ENCODE measurements around the gene REG1B.

The REG1B gene

DNA sequence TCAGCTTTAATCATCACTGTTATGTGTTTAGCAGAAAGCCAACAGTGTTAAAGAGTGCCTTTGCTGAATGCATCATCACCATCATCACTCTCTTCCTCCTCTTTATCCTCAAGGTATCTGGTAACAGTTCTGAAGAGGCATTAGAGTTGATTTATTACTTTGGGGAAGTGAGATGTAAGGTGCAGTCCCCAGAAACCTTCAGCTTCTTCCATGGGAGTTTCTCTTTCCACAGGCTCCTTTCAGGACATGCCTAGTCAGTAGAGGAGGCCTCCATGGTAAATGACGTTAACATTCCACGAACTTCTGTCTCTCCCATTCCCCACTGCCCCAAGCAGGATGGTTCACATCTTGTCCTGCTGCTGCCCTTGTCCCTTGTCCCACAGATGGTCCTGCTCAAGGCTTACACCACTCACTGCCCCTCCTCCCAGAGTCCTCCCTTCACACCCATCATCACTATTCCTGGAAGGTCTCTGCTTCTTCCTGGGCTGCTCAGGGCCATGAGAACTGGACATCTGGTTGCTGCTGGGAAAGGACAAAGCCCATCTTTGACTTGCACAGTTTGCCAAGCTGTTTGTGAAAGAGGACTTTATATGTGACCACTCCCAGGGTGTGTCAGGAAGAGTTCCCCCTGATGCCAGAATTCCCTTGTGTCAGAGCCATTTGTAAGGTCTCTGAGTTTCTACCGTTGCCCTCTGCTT lies 27.2 kb upstream of the REG1B start:
- H4K20me1 ChIP-seq (ENCODE audit: insufficient read depth, low read length) = no peaks in the 10 kb centered on the region
- H3K36me3 ChIP-seq (ENCODE audit: insufficient read depth, low read length) = no peaks in the 10 kb centered on the region
- H2AFZ ChIP-seq (ENCODE audit: low read length) = no peak overlapping the region
- no peaks in the 10 kb centered on the region for H3K27me3 ChIP-seq (ENCODE audit: insufficient read depth, low read length)
- H3K4me3 ChIP-seq (ENCODE audit: low read depth, low read length, poor library complexity, severe bottlenecking) = no peak overlapping the region
- H3K9ac ChIP-seq (ENCODE audit: low read length) = no peak overlapping the region
- no peak overlapping the region for H3K27ac ChIP-seq (ENCODE audit: low read depth, low read length, poor library complexity, severe bottlenecking)
- no peak overlapping the region for H3K4me2 ChIP-seq (ENCODE audit: low read length)
- H3K9me2 ChIP-seq (ENCODE audit: low read depth, low read length) = no peaks in the 10 kb centered on the region
- TF ChIP-seq, protein P1, sequence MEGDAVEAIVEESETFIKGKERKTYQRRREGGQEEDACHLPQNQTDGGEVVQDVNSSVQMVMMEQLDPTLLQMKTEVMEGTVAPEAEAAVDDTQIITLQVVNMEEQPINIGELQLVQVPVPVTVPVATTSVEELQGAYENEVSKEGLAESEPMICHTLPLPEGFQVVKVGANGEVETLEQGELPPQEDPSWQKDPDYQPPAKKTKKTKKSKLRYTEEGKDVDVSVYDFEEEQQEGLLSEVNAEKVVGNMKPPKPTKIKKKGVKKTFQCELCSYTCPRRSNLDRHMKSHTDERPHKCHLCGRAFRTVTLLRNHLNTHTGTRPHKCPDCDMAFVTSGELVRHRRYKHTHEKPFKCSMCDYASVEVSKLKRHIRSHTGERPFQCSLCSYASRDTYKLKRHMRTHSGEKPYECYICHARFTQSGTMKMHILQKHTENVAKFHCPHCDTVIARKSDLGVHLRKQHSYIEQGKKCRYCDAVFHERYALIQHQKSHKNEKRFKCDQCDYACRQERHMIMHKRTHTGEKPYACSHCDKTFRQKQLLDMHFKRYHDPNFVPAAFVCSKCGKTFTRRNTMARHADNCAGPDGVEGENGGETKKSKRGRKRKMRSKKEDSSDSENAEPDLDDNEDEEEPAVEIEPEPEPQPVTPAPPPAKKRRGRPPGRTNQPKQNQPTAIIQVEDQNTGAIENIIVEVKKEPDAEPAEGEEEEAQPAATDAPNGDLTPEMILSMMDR (IDR thresholded peaks at IDR 0.05; ENCODE audit: low read length) = no peak
- no peak for TF ChIP-seq EZH2 (IDR thresholded peaks at IDR 0.05; ENCODE audit: borderline replicate concordance, low read length)
- no peaks in the 10 kb centered on the region for H3K4me1 ChIP-seq (ENCODE audit: insufficient read depth, low read length, severe bottlenecking)
- H3F3A ChIP-seq (ENCODE audit: insufficient read depth, low read length) = no peaks in the 10 kb centered on the region
- no peaks in the 10 kb centered on the region for H3K79me2 ChIP-seq (ENCODE audit: insufficient read depth, low read length)
- H3K9me3 ChIP-seq (ENCODE audit: low read length) = no peaks in the 10 kb centered on the region

DNA sequence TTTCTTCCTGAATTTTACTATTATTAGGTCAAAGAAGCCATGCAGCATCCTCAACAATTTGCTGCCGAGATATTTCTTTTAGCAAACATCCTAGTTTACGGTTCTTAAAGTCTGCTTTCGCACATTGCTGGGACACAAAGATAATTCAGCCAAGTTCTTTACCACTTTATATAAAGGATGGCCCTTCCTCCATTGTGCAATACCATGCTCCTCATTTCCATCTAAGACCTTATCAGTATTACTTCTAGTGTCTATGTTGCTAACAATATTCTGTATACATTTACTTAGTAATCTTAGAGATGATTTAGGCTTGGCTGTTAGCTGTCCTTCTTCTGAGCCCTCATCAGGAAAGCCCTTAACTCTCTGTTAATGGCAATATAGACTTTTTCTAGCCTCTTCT lies 24.5 kb upstream of the REG1B start:
- Histone ChIP-seq H3F3A (ENCODE audit: insufficient read depth, low read length) (no peaks in the 10 kb centered on the region), H3K4me2 (ENCODE audit: low read length) (no peak overlapping the region), H2AFZ (ENCODE audit: low read length) (no peak overlapping the region), H3K9me2 (ENCODE audit: low read depth, low read length) (no peaks in the 10 kb centered on the region), H3K27me3 (ENCODE audit: insufficient read depth, low read length) (no peaks in the 10 kb centered on the region), H3K4me3 (ENCODE audit: low read depth, low read length, poor library complexity, severe bottlenecking) (no peak overlapping the region), H3K79me2 (ENCODE audit: insufficient read depth, low read length) (no peaks in the 10 kb centered on the region), H3K4me1 (ENCODE audit: insufficient read depth, low read length, severe bottlenecking) (no peaks in the 10 kb centered on the region), H4K20me1 (ENCODE audit: insufficient read depth, low read length) (no peaks in the 10 kb centered on the region), H3K9ac (ENCODE audit: low read length) (no peak overlapping the region), H3K27ac (ENCODE audit: low read depth, low read length, poor library complexity, severe bottlenecking) (no peak overlapping the region), H3K9me3 (ENCODE audit: low read length) (no peaks in the 10 kb centered on the region), H3K36me3 (ENCODE audit: insufficient read depth, low read length) (no peaks in the 10 kb centered on the region)
- no peak for TF ChIP-seq EZH2 (IDR thresholded peaks at IDR 0.05; ENCODE audit: borderline replicate concordance, low read length)
- TF ChIP-seq, protein P1 (IDR thresholded peaks at IDR 0.05; ENCODE audit: low read length) = no peak

DNA sequence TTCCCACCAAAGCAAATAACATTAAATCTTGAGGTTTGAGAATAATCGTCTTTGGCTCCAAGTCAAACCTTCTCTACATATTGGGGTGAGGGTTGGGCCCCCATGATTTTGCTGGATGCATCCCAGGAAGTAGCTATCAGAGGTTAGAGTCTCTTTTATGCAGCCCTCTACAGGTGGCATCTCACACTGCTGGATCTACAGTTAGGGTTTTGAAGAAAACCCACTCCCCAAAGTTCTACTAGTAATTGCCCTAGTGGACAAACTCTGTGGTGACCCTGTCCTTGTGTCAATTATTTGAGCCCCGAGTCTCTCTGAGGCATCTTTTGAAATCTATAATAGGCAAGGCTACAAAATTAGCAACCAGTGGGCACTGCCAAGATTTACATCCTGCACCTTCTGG lies 17.5 kb upstream of the REG1B start:
- no peak overlapping the region for H3K27ac ChIP-seq (ENCODE audit: low read depth, low read length, poor library complexity, severe bottlenecking)
- H3F3A ChIP-seq (ENCODE audit: insufficient read depth, low read length) = no peaks in the 10 kb centered on the region
- H2AFZ ChIP-seq (ENCODE audit: low read length) = no peak overlapping the region
- no peaks in the 10 kb centered on the region for H3K36me3 ChIP-seq (ENCODE audit: insufficient read depth, low read length)
- no peaks in the 10 kb centered on the region for H4K20me1 ChIP-seq (ENCODE audit: insufficient read depth, low read length)
- TF ChIP-seq, protein P1 (IDR thresholded peaks at IDR 0.05; ENCODE audit: low read length) = no peak
- no peak for TF ChIP-seq EZH2 (IDR thresholded peaks at IDR 0.05; ENCODE audit: borderline replicate concordance, low read length)
- no peaks in the 10 kb centered on the region for H3K79me2 ChIP-seq (ENCODE audit: insufficient read depth, low read length)
- no peak overlapping the region for H3K4me2 ChIP-seq (ENCODE audit: low read length)
- H3K9me3 ChIP-seq (ENCODE audit: low read length) = peaks cover 4% of the 10 kb centered on the region; the same call in 1 of the 2 replicates
- H3K4me1 ChIP-seq (ENCODE audit: insufficient read depth, low read length, severe bottlenecking) = no peaks in the 10 kb centered on the region
- no peaks in the 10 kb centered on the region for H3K27me3 ChIP-seq (ENCODE audit: insufficient read depth, low read length)
- no peak overlapping the region for H3K4me3 ChIP-seq (ENCODE audit: low read depth, low read length, poor library complexity, severe bottlenecking)
- H3K9me2 ChIP-seq (ENCODE audit: low read depth, low read length) = no peaks in the 10 kb centered on the region
- no peak overlapping the region for H3K9ac ChIP-seq (ENCODE audit: low read length)
